ENCODE measurements around the gene MAP2K7. TPM values are rescaled to one million over a fixed set of nuclear protein-coding genes. Genes with fewer than 3 reads are reported as not detected.

Gene MAP2K7
- total RNA-seq, 1 experiment from 2014 or later = 37.4 TPM

DNA sequence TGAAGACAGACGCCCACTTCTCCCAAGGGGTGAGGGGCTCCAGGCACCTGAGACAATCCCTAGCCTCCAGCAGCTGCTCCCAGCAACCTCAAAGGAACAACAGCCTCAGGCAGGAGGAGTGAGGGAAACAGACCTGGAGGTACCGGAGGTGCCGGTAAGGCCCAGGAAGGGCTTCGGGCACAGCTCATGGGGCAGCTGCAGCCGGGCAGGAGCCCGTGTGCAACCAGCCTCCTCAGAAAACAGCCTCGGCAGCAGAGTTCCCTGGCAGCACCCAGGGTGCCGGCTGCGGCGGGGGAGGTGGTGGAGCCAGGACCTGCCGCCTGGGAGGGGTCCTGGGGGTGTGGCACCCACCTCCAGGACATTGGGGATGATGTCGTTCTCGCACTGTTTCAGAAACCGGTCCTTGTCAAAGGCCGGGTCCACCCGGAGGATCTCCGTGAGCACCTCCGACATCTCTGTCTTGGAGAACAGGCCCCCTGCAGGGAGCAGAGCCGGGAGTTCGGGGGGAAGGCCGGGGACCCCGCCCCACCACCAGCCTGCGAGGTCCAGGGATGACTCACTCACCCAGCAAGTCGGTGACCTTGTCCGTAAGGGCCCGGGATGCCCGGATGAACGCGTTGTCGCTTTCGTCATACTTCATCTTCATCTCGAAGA lies 28.7 kb downstream of the MAP2K7 start:
- DNase-seq = no peak
- ChIA-PET POLR2A (interaction anchor here (0.7 kb wide), 1 partner anchor 12 kb away, joined by 3 read pairs; no protein-coding TSS in a partner anchor), CTCF (no interaction called here)
- H3K27me3 Mint-ChIP-seq (ENCODE audit: insufficient read depth, unreplicated experiment) = no peaks in the 10 kb centered on the region
- Histone ChIP-seq H3K4me1 (peaks cover 9% of the 10 kb centered on the region; the same call in 1 of the 2 replicates), H3K27me3 (replicated peaks; ENCODE audit: control insufficient read depth, insufficient read depth, low read length) (no peaks in the 10 kb centered on the region), H3K4me3 (ENCODE audit: low read depth, low read length) (no peak overlapping the region), H3K9me3 (no peaks in the 10 kb centered on the region), H3K36me3 (ENCODE audit: control insufficient read depth, insufficient read depth, low read length) (peaks cover 1% of the 10 kb centered on the region; the same call in 1 of the 2 replicates)
- no peaks in the 10 kb centered on the region for H3K9me3 Mint-ChIP-seq (ENCODE audit: unreplicated experiment)
- BruUV-seq (replicated peaks) = no TSS peak
- TF ChIP-seq, protein P1, sequence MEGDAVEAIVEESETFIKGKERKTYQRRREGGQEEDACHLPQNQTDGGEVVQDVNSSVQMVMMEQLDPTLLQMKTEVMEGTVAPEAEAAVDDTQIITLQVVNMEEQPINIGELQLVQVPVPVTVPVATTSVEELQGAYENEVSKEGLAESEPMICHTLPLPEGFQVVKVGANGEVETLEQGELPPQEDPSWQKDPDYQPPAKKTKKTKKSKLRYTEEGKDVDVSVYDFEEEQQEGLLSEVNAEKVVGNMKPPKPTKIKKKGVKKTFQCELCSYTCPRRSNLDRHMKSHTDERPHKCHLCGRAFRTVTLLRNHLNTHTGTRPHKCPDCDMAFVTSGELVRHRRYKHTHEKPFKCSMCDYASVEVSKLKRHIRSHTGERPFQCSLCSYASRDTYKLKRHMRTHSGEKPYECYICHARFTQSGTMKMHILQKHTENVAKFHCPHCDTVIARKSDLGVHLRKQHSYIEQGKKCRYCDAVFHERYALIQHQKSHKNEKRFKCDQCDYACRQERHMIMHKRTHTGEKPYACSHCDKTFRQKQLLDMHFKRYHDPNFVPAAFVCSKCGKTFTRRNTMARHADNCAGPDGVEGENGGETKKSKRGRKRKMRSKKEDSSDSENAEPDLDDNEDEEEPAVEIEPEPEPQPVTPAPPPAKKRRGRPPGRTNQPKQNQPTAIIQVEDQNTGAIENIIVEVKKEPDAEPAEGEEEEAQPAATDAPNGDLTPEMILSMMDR (IDR thresholded peaks at IDR 0.05; ENCODE audit: insufficient read depth in 1 of 2, low read depth in 1 of 2, low read length in 1 of 2, severe bottlenecking in 1 of 2, unreplicated experiment in 1 of 2) = no peak
- H3K4me1 Mint-ChIP-seq (ENCODE audit: low read depth, unreplicated experiment) = peaks cover 10% of the 10 kb centered on the region
- H3K27ac Mint-ChIP-seq (ENCODE audit: unreplicated experiment) = no peak overlapping the region
- intact Hi-C loops (cut with micrococcal nuclease; ENCODE audit: unreplicated experiment) = no loop called here
- H3K4me3 Mint-ChIP-seq (ENCODE audit: unreplicated experiment) = no peak overlapping the region
- peaks cover 86% of the 10 kb centered on the region for H3K36me3 Mint-ChIP-seq (ENCODE audit: insufficient read depth, unreplicated experiment)

GRCh38 chr19:7932930-7933300 lies 29.2 kb downstream of the MAP2K7 start:
- Mint-ChIP-seq H3K36me3 (ENCODE audit: insufficient read depth, unreplicated experiment) (peaks cover 86% of the 10 kb centered on the region), H3K9me3 (ENCODE audit: unreplicated experiment) (no peaks in the 10 kb centered on the region), H3K27me3 (ENCODE audit: insufficient read depth, unreplicated experiment) (no peaks in the 10 kb centered on the region), H3K27ac (ENCODE audit: unreplicated experiment) (no peak overlapping the region), H3K4me3 (ENCODE audit: unreplicated experiment) (no peak overlapping the region), H3K4me1 (ENCODE audit: low read depth, unreplicated experiment) (peaks cover 10% of the 10 kb centered on the region)
- peaks cover 1% of the 10 kb centered on the region; the same call in 1 of the 2 replicates for H3K36me3 ChIP-seq (ENCODE audit: control insufficient read depth, insufficient read depth, low read length)
- H3K27me3 ChIP-seq (replicated peaks; ENCODE audit: control insufficient read depth, insufficient read depth, low read length) = no peaks in the 10 kb centered on the region
- no peak overlapping the region for H3K4me3 ChIP-seq (ENCODE audit: low read depth, low read length)
- DNase-seq = no peak
- intact Hi-C loops (cut with micrococcal nuclease; ENCODE audit: unreplicated experiment) = no loop called here
- BruUV-seq (replicated peaks) = no TSS peak
- TF ChIP-seq, protein P1 (IDR thresholded peaks at IDR 0.05; ENCODE audit: insufficient read depth in 1 of 2, low read depth in 1 of 2, low read length in 1 of 2, severe bottlenecking in 1 of 2, unreplicated experiment in 1 of 2) = no peak
- POLR2A ChIA-PET = no interaction called here
- CTCF ChIA-PET = no interaction called here
- H3K4me1 ChIP-seq = peaks cover 9% of the 10 kb centered on the region; the same call in 1 of the 2 replicates
- no peaks in the 10 kb centered on the region for H3K9me3 ChIP-seq

GRCh38 chr19:7933411-7933810 lies 29.7 kb downstream of the MAP2K7 start:
- Mint-ChIP-seq H3K27ac (ENCODE audit: unreplicated experiment) (no peak overlapping the region), H3K4me1 (ENCODE audit: low read depth, unreplicated experiment) (peaks cover 9% of the 10 kb centered on the region), H3K9me3 (ENCODE audit: unreplicated experiment) (no peaks in the 10 kb centered on the region), H3K36me3 (ENCODE audit: insufficient read depth, unreplicated experiment) (peaks cover 81% of the 10 kb centered on the region), H3K4me3 (ENCODE audit: unreplicated experiment) (no peak overlapping the region), H3K27me3 (ENCODE audit: insufficient read depth, unreplicated experiment) (no peaks in the 10 kb centered on the region)
- TF ChIP-seq, protein P1 (IDR thresholded peaks at IDR 0.05; ENCODE audit: insufficient read depth in 1 of 2, low read depth in 1 of 2, low read length in 1 of 2, severe bottlenecking in 1 of 2, unreplicated experiment in 1 of 2) = peak in 1 of 2 experiments; percentile 38
- Histone ChIP-seq H3K4me1 (peaks cover 9% of the 10 kb centered on the region; the same call in 1 of the 2 replicates), H3K36me3 (ENCODE audit: control insufficient read depth, insufficient read depth, low read length) (peaks cover 1% of the 10 kb centered on the region; the same call in 1 of the 2 replicates), H3K27me3 (replicated peaks; ENCODE audit: control insufficient read depth, insufficient read depth, low read length) (no peaks in the 10 kb centered on the region), H3K9me3 (no peaks in the 10 kb centered on the region), H3K4me3 (ENCODE audit: low read depth, low read length) (no peak overlapping the region)
- ChIA-PET POLR2A (interaction anchor here (0.6 kb wide), 1 partner anchor 18 kb away, joined by 6 read pairs; the partner anchor contains the start of gene TGFBR3L), CTCF (interaction anchor here (0.6 kb wide), 1 partner anchor 19 kb away, joined by 3 read pairs; no protein-coding TSS in a partner anchor)
- intact Hi-C loops (cut with micrococcal nuclease; ENCODE audit: unreplicated experiment) = no loop called here
- BruUV-seq (replicated peaks) = no TSS peak
- DNase-seq = no peak
